ENCODE data around the gene USP17L26. TPM values are rescaled to one million over a fixed set of nuclear protein-coding genes. Genes with fewer than 3 reads are reported as not detected.
"Not testable (repeated sequence)": the region's sequence is repeated elsewhere in the genome, so short reads cannot be mapped to it uniquely, and the experiment has no call there.

USP17L26 gene
- not detected for total RNA-seq
- long read RNA-seq, donor 1 = 0 reads
- long read RNA-seq, donor 2 = 0 reads

GRCh38 chr4:9334358-9334757 lies at the start of gene USP17L26:
TSS of gene USP17L26 (plus strand) at chr4:9334658. CDS start at chr4:9334658, 0 bp downstream.
- ATAC-seq; H3K4me1 ChIP-seq (ENCODE audit: low read depth); H3K9me3 ChIP-seq; DNase-seq; intact Hi-C loops (cut with DNase I, micrococcal nuclease); H3K4me3 ChIP-seq; H3K36me3 ChIP-seq (ENCODE audit: low read depth): not testable (repeated sequence)

DNA sequence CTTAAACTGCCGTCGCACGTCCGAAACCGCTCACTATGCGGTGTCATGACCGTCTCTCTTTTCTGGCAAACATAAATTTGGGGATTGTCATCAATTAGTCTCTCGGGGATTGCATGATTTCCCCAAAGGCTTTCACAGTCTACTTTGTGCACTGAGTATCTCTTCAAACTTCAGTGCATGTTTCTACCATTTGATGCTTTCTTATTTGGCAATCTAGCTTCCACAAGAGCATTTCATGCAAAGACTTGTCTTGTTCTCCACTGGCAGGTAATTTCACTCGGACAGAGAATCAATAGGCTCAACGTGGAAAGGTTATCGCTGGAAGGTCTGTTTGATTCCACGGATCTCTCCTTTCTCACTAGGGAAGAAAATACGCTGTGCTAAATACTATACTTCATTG lies 10.3 kb upstream of the USP17L26 start:
- H3K4me1 ChIP-seq (ENCODE audit: low read depth); intact Hi-C loops (cut with DNase I, micrococcal nuclease); ATAC-seq; DNase-seq; H3K4me3 ChIP-seq; H3K36me3 ChIP-seq (ENCODE audit: low read depth); H3K9me3 ChIP-seq: not testable (repeated sequence)

DNA sequence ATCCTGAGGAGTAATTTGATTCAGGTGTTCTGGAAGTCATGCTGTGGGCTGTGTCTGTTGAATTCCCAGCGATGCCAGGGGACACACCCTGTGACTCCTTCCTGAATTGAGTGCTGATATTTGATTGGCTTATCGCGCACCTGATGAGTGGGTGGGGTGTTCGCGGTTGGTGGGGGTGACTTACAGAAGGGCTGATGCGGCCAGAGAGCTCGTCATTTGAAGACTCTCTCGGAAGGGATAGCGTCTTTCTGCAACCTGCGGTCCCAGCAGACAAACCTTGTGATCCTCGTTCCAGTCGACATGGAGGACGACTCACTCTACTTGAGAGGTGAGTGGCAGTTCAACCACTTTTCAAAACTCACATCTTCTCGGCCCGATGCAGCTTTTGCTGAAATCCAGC lies 9.6 kb upstream of the USP17L26 start, which contains the start of gene USP17L24:
USP17L24 (plus strand) TSS at position 301 of the 400 bp plus-strand sequence; CDS start at position 301, 0 bp downstream.
- H3K4me3 ChIP-seq; ATAC-seq; DNase-seq; H3K36me3 ChIP-seq (ENCODE audit: low read depth); intact Hi-C loops (cut with DNase I, micrococcal nuclease); H3K9me3 ChIP-seq; H3K4me1 ChIP-seq (ENCODE audit: low read depth): not testable (repeated sequence)

DNA sequence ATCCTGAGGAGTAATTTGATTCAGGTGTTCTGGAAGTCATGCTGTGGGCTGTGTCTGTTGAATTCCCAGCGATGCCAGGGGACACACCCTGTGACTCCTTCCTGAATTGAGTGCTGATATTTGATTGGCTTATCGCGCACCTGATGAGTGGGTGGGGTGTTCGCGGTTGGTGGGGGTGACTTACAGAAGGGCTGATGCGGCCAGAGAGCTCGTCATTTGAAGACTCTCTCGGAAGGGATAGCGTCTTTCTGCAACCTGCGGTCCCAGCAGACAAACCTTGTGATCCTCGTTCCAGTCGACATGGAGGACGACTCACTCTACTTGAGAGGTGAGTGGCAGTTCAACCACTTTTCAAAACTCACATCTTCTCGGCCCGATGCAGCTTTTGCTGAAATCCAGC lies 4.8 kb upstream of the USP17L26 start, which contains the start of gene USP17L25:
USP17L25 (plus strand) TSS at position 301 of the 400 bp plus-strand sequence; CDS start at position 301, 0 bp downstream.
- intact Hi-C loops (cut with DNase I, micrococcal nuclease); H3K4me1 ChIP-seq (ENCODE audit: low read depth); H3K4me3 ChIP-seq; H3K36me3 ChIP-seq (ENCODE audit: low read depth); DNase-seq; H3K9me3 ChIP-seq; ATAC-seq: not testable (repeated sequence)

GRCh38 chr4:9339103-9339502 lies 4.6 kb downstream of the USP17L26 start, which contains the start of gene USP17L5:
TSS of gene USP17L5 (plus strand) at chr4:9339403. CDS start at chr4:9339403, 0 bp downstream.
- not testable (repeated sequence) for ATAC-seq

GRCh38 chr4:9343848-9344247 lies 9.4 kb downstream of the USP17L26 start, which contains the start of gene USP17L27:
TSS of gene USP17L27 (plus strand) at chr4:9344148. CDS start at chr4:9344148, 0 bp downstream.
- intact Hi-C loops (cut with DNase I, micrococcal nuclease); H3K9me3 ChIP-seq; H3K4me1 ChIP-seq (ENCODE audit: low read depth); ATAC-seq; DNase-seq; H3K4me3 ChIP-seq; H3K36me3 ChIP-seq (ENCODE audit: low read depth): not testable (repeated sequence)

More at GRCh38 chr4:9339103-9339502, 4.6 kb downstream of the USP17L26 start, which contains the start of gene USP17L5:
- H3K4me1 ChIP-seq (ENCODE audit: low read depth); H3K9me3 ChIP-seq; DNase-seq; H3K36me3 ChIP-seq (ENCODE audit: low read depth); H3K4me3 ChIP-seq; intact Hi-C loops (cut with DNase I, micrococcal nuclease): not testable (repeated sequence)

DNA sequence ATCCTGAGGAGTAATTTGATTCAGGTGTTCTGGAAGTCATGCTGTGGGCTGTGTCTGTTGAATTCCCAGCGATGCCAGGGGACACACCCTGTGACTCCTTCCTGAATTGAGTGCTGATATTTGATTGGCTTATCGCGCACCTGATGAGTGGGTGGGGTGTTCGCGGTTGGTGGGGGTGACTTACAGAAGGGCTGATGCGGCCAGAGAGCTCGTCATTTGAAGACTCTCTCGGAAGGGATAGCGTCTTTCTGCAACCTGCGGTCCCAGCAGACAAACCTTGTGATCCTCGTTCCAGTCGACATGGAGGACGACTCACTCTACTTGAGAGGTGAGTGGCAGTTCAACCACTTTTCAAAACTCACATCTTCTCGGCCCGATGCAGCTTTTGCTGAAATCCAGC lies 14.1 kb downstream of the USP17L26 start, which contains the start of gene USP17L28:
USP17L28 (plus strand) TSS at position 301 of the 400 bp plus-strand sequence; CDS start at position 301, 0 bp downstream.
- H3K4me3 ChIP-seq; H3K9me3 ChIP-seq; H3K4me1 ChIP-seq (ENCODE audit: low read depth); DNase-seq; intact Hi-C loops (cut with DNase I, micrococcal nuclease); H3K36me3 ChIP-seq (ENCODE audit: low read depth); ATAC-seq: not testable (repeated sequence)

DNA sequence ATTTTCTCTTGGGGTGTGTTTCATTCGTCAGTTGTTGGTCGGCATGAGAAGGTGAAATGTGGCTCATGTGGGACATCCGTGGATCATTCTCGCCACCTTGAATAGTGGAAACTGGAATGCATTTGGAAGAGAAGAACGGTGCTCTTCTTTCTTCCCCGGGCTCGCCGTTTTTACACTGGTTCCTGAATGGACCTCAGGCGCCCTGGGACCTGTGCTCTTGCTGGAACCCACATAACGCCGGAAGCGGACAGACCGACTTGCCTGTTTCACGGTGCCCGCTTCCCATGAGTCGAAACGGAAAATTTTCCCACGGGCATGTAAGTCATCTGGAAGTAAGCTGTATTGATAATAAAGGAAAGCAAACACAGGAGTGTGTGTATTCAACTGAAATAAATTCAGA lies 16.4 kb downstream of the USP17L26 start:
- H3K4me1 ChIP-seq (ENCODE audit: low read depth); H3K36me3 ChIP-seq (ENCODE audit: low read depth); intact Hi-C loops (cut with DNase I, micrococcal nuclease); H3K4me3 ChIP-seq; H3K9me3 ChIP-seq; ATAC-seq: not testable (repeated sequence)
- DNase-seq = peak in 1 of 3 donors; percentile 29

DNA sequence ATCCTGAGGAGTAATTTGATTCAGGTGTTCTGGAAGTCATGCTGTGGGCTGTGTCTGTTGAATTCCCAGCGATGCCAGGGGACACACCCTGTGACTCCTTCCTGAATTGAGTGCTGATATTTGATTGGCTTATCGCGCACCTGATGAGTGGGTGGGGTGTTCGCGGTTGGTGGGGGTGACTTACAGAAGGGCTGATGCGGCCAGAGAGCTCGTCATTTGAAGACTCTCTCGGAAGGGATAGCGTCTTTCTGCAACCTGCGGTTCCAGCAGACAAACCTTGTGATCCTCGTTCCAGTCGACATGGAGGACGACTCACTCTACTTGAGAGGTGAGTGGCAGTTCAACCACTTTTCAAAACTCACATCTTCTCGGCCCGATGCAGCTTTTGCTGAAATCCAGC lies 18.9 kb downstream of the USP17L26 start, which contains the start of gene USP17L29:
USP17L29 (plus strand) TSS at position 301 of the 400 bp plus-strand sequence; CDS start at position 301, 0 bp downstream.
- DNase-seq; H3K9me3 ChIP-seq; H3K36me3 ChIP-seq (ENCODE audit: low read depth); H3K4me3 ChIP-seq; intact Hi-C loops (cut with DNase I, micrococcal nuclease); ATAC-seq; H3K4me1 ChIP-seq (ENCODE audit: low read depth): not testable (repeated sequence)

DNA sequence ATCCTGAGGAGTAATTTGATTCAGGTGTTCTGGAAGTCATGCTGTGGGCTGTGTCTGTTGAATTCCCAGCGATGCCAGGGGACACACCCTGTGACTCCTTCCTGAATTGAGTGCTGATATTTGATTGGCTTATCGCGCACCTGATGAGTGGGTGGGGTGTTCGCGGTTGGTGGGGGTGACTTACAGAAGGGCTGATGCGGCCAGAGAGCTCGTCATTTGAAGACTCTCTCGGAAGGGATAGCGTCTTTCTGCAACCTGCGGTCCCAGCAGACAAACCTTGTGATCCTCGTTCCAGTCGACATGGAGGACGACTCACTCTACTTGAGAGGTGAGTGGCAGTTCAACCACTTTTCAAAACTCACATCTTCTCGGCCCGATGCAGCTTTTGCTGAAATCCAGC lies 28.4 kb downstream of the USP17L26 start, which contains the start of gene USP17L30:
USP17L30 (plus strand) TSS at position 301 of the 400 bp plus-strand sequence; CDS start at position 301, 0 bp downstream.
- ATAC-seq; intact Hi-C loops (cut with DNase I, micrococcal nuclease); H3K4me1 ChIP-seq (ENCODE audit: low read depth); DNase-seq; H3K4me3 ChIP-seq; H3K36me3 ChIP-seq (ENCODE audit: low read depth); H3K9me3 ChIP-seq: not testable (repeated sequence)

GRCh38 chr4:9379881-9380280 lies 45.4 kb downstream of the USP17L26 start:
- DNase-seq; ATAC-seq; intact Hi-C loops (cut with DNase I, micrococcal nuclease); H3K4me1 ChIP-seq (ENCODE audit: low read depth); H3K36me3 ChIP-seq (ENCODE audit: low read depth); H3K9me3 ChIP-seq; H3K4me3 ChIP-seq: not testable (repeated sequence)

All from mucosa of descending colon (tissue), 3 donors.